GM23338 (cell line): ENCODE results near the gene PGS1. TPM values are rescaled to one million over a fixed set of nuclear protein-coding genes. Genes with fewer than 3 reads are reported as not detected.
A peak's percentile ranks its signal among the peaks of the same experiment; 100 is the strongest.

Source experiments
- ATAC-seq: fragments of 200-7000 bp; cut with Tn5 transposase; 3 replicates; pipeline ENCODE4 v1.9.1; 2020
- DNase-seq: peaks from one replicate; pipeline ENCODE4 v3.0.0-alpha.2; 2015; ENCODE audit warnings: low spot score
- H2AFZ ChIP-seq: fragments of 200-600 bp; sonication (generic); 2 replicates; pipeline ENCODE4 v1.8.0; 2016; ENCODE audit warnings: antibody characterized with exemption, mild to moderate bottlenecking, moderate library complexity
- H3F3A ChIP-seq: fragments of 200-600 bp; sonication (generic); replicated peaks from 2 replicates; pipeline ENCODE4 v1.8.0; 2017; ENCODE audit warnings: antibody characterized with exemption, mixed run types, low read depth
- H3K27ac ChIP-seq: fragments of 200-600 bp; sonication (generic); 2 replicates; pipeline ENCODE4 v1.6.1; 2016; ENCODE audit warnings: low read depth
- H3K27me3 ChIP-seq: fragments of 200-600 bp; sonication (generic); 2 replicates; pipeline ENCODE4 v1.8.0; 2016; ENCODE audit warnings: mild to moderate bottlenecking, mixed run types, moderate library complexity; ENCODE audit not compliant: insufficient read depth
- H3K36me3 ChIP-seq: fragments of 200-600 bp; sonication (generic); 2 replicates; pipeline ENCODE4 v1.8.0; 2016; ENCODE audit warnings: mild to moderate bottlenecking; ENCODE audit not compliant: insufficient read depth
- H3K4me1 ChIP-seq: fragments of 200-600 bp; sonication (generic); 2 replicates; pipeline ENCODE4 v1.8.0; 2016; ENCODE audit warnings: mild to moderate bottlenecking, moderate library complexity; ENCODE audit not compliant: insufficient read depth
- H3K4me2 ChIP-seq: fragments of 200-600 bp; sonication (generic); 2 replicates; pipeline ENCODE4 v1.7.1; 2017; ENCODE audit warnings: mixed run types
- H3K4me3 ChIP-seq: fragments of 200-600 bp; sonication (generic); 2 replicates; pipeline ENCODE4 v1.6.1; 2016; ENCODE audit warnings: mixed run types
- H3K79me2 ChIP-seq: fragments of 200-600 bp; sonication (generic); replicated peaks from 2 replicates; pipeline ENCODE4 v1.8.0; 2017; ENCODE audit warnings: mild to moderate bottlenecking; ENCODE audit not compliant: insufficient read depth
- H3K9me2 ChIP-seq: fragments of 200-600 bp; sonication (generic); 2 replicates; pipeline ENCODE4 v1.8.0; 2017; ENCODE audit not compliant: insufficient read depth
- H4K20me1 ChIP-seq: fragments of 200-600 bp; sonication (generic); replicated peaks from 2 replicates; pipeline ENCODE4 v1.8.0; 2017; ENCODE audit warnings: mild to moderate bottlenecking; ENCODE audit not compliant: insufficient read depth
- H3K27ac Mint-ChIP-seq: 2 replicates; pipeline ENCODE4 v1.8.0; 2020; ENCODE audit warnings: inconsistent platforms, mild to moderate bottlenecking, moderate library complexity, mixed read lengths
- H3K27me3 Mint-ChIP-seq: 3 replicates; pipeline ENCODE4 v1.8.0; 2022; ENCODE audit warnings: low read depth, mild to moderate bottlenecking, moderate library complexity, mixed read lengths, inconsistent platforms; ENCODE audit not compliant: insufficient read depth, poor library complexity
- H3K36me3 Mint-ChIP-seq: 3 replicates; pipeline ENCODE4 v1.8.0; 2021; ENCODE audit warnings: low read depth, mild to moderate bottlenecking, inconsistent platforms, moderate library complexity, mixed read lengths
- H3K4me1 Mint-ChIP-seq: 3 replicates; pipeline ENCODE4 v1.8.0; 2020; ENCODE audit warnings: mild to moderate bottlenecking, inconsistent platforms, mixed read lengths
- H3K4me3 Mint-ChIP-seq: 3 replicates; pipeline ENCODE4 v1.8.0; 2021; ENCODE audit warnings: moderate library complexity, mild to moderate bottlenecking, inconsistent platforms, mixed read lengths
- H3K9me3 Mint-ChIP-seq: 3 replicates; pipeline ENCODE4 v1.8.0; 2020; ENCODE audit warnings: moderate library complexity, mild to moderate bottlenecking, inconsistent platforms, mixed read lengths
- CREB1 ChIP-seq: fragments of 250-450 bp; sonication (Bioruptor Pico); IDR thresholded peaks from 2 replicates; pipeline ENCODE4 v1.5.0; 2020; ENCODE audit warnings: low read depth, mild to moderate bottlenecking, moderate library complexity
- EZH2phosphoT487 ChIP-seq: fragments of 200-600 bp; sonication (generic); IDR thresholded peaks from one replicate; pipeline ENCODE4 v1.8.1; 2018; ENCODE audit warnings: antibody characterized with exemption; ENCODE audit not compliant: unreplicated experiment
- JUNB ChIP-seq: IDR thresholded peaks from one replicate; pipeline ENCODE4 v1.6.1; 2016; ENCODE audit warnings: antibody characterized with exemption; ENCODE audit not compliant: unreplicated experiment
- NANOG ChIP-seq: IDR thresholded peaks from 2 replicates; pipeline ENCODE4 v1.6.1; 2016; ENCODE audit warnings: antibody characterized with exemption, borderline replicate concordance
- POLR2AphosphoS5 ChIP-seq: IDR thresholded peaks from 2 replicates; pipeline ENCODE4 v1.6.1; 2016; ENCODE audit warnings: antibody characterized with exemption, low read depth
- ZNF114 ChIP-seq: fragments of 250-450 bp; sonication (Bioruptor Pico); IDR thresholded peaks from 2 replicates; pipeline ENCODE4 v1.5.0; 2020; ENCODE audit warnings: mild to moderate bottlenecking, moderate library complexity
- ZNF331 ChIP-seq: fragments of 250-450 bp; sonication (Bioruptor Pico); IDR thresholded peaks from 2 replicates; pipeline ENCODE4 v1.5.0; 2020; ENCODE audit warnings: low read depth, mild to moderate bottlenecking, moderate library complexity
- polyA plus RNA-seq: library from polyadenylated mRNA; unstranded; fragments of >200 nt; fragmentation: Nextera tagmentation; extraction: Ambion mirVana; gene quantifications from 2 replicates; pipeline ENCODE4 v1.2.1, GENCODE V29; 2016
- total RNA-seq: library from RNA; depleted of rRNA; stranded (reverse); fragments of >200 nt; shearing (Covaris generic); gene quantifications from 2 replicates; pipeline ENCODE4 v1.2.3, GENCODE V29; 2014
- TF ChIP-seq, protein P1 (sequence below): IDR thresholded peaks from 2 replicates; pipeline ENCODE4 v1.6.1; 2016; ENCODE audit warnings: antibody characterized with exemption
- TF ChIP-seq, protein P2 (sequence below): fragments of 250-450 bp; sonication (Bioruptor Pico); IDR thresholded peaks from 2 replicates; pipeline ENCODE4 v1.5.0; 2020; ENCODE audit warnings: mild to moderate bottlenecking, moderate library complexity
- TF ChIP-seq, protein P3 (sequence below), 2 experiments: fragments of 200-600 bp in 1 of 2; sonication (generic) in 1 of 2; conservative IDR thresholded peaks; 2 replicates each; pipeline versions ENCODE4 v1.5.1 to v1.6.1; 2016 to 2017; ENCODE audit warnings: antibody characterized with exemption in 2 of 2, low read depth in 2 of 2, mild to moderate bottlenecking in 2 of 2, moderate library complexity in 1 of 2

The PGS1 gene
- total and polyA plus RNA-seq, 2 experiments from 2014 or later, result 43.9 to 67.1 TPM

DNA sequence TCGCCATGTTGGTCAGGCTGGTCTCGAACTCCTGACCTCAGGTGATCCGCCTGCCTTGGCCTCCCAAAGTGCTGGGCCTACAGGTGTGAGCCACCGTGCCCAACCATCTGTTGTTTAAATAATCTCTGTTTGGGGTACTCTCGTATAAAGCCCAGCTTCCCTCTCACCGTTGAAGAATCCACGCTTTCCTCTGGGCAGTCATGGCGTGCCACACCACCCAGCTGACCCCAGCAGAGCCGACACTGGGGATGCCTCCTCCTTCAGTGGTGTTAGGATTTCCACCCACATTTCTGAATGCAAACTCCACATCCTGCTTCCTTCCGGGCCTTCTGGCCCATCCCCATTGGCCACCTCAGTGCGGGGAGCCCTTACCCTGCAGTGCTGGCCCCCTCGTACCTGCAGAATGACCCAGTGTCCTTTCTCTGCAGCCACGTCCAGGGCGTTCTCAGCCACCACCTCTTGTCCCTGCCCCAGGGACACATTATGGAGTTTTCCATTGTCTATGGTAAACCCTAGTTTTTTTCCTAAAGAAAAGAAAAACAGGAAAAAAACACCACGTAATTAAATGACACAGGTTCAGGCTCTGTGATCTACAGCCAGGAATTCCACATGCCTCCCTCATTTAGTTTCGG lies 60.4 kb downstream of the PGS1 start:
- no peaks in the 10 kb centered on the region for H3K79me2 ChIP-seq
- no peak overlapping the region for H3K27ac Mint-ChIP-seq
- peak; percentile 25 for DNase-seq
- H3K36me3 Mint-ChIP-seq, result peaks cover 4% of the 10 kb centered on the region; the same call in 1 of the 3 replicates
- no peaks in the 10 kb centered on the region; the same call in 1 of the 2 replicates for H3K4me1 ChIP-seq
- H3K27me3 Mint-ChIP-seq, result peaks cover 11% of the 10 kb centered on the region
- TF ChIP-seq, protein P1, sequence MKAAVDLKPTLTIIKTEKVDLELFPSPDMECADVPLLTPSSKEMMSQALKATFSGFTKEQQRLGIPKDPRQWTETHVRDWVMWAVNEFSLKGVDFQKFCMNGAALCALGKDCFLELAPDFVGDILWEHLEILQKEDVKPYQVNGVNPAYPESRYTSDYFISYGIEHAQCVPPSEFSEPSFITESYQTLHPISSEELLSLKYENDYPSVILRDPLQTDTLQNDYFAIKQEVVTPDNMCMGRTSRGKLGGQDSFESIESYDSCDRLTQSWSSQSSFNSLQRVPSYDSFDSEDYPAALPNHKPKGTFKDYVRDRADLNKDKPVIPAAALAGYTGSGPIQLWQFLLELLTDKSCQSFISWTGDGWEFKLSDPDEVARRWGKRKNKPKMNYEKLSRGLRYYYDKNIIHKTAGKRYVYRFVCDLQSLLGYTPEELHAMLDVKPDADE, result no peak
- TF ChIP-seq EZH2phosphoT487 (no peak), ZNF331 (CRISPR knock-in tag) (no peak), ZNF114 (no peak), NANOG (no peak), POLR2AphosphoS5 (no peak), JUNB (no peak), CREB1 (CRISPR knock-in tag) (no peak)
- TF ChIP-seq, protein P2, sequence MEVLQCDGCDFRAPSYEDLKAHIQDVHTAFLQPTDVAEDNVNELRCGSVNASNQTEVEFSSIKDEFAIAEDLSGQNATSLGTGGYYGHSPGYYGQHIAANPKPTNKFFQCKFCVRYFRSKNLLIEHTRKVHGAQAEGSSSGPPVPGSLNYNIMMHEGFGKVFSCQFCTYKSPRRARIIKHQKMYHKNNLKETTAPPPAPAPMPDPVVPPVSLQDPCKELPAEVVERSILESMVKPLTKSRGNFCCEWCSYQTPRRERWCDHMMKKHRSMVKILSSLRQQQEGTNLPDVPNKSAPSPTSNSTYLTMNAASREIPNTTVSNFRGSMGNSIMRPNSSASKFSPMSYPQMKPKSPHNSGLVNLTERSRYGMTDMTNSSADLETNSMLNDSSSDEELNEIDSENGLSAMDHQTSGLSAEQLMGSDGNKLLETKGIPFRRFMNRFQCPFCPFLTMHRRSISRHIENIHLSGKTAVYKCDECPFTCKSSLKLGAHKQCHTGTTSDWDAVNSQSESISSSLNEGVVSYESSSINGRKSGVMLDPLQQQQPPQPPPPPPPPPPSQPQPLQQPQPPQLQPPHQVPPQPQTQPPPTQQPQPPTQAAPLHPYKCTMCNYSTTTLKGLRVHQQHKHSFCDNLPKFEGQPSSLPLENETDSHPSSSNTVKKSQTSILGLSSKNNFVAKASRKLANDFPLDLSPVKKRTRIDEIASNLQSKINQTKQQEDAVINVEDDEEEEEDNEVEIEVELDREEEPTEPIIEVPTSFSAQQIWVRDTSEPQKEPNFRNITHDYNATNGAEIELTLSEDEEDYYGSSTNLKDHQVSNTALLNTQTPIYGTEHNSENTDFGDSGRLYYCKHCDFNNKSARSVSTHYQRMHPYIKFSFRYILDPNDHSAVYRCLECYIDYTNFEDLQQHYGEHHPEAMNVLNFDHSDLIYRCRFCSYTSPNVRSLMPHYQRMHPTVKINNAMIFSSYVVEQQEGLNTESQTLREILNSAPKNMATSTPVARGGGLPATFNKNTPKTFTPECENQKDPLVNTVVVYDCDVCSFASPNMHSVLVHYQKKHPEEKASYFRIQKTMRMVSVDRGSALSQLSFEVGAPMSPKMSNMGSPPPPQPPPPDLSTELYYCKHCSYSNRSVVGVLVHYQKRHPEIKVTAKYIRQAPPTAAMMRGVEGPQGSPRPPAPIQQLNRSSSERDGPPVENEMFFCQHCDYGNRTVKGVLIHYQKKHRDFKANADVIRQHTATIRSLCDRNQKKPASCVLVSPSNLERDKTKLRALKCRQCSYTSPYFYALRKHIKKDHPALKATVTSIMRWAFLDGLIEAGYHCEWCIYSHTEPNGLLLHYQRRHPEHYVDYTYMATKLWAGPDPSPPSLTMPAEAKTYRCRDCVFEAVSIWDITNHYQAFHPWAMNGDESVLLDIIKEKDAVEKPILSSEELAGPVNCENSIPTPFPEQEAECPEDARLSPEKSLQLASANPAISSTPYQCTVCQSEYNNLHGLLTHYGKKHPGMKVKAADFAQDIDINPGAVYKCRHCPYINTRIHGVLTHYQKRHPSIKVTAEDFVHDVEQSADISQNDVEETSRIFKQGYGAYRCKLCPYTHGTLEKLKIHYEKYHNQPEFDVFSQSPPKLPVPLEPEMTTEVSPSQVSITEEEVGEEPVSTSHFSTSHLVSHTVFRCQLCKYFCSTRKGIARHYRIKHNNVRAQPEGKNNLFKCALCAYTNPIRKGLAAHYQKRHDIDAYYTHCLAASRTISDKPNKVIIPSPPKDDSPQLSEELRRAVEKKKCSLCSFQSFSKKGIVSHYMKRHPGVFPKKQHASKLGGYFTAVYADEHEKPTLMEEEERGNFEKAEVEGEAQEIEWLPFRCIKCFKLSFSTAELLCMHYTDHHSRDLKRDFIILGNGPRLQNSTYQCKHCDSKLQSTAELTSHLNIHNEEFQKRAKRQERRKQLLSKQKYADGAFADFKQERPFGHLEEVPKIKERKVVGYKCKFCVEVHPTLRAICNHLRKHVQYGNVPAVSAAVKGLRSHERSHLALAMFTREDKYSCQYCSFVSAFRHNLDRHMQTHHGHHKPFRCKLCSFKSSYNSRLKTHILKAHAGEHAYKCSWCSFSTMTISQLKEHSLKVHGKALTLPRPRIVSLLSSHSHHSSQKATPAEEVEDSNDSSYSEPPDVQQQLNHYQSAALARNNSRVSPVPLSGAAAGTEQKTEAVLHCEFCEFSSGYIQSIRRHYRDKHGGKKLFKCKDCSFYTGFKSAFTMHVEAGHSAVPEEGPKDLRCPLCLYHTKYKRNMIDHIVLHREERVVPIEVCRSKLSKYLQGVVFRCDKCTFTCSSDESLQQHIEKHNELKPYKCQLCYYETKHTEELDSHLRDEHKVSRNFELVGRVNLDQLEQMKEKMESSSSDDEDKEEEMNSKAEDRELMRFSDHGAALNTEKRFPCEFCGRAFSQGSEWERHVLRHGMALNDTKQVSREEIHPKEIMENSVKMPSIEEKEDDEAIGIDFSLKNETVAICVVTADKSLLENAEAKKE (CRISPR knock-in tag), result no peak
- TF ChIP-seq, protein P3, sequence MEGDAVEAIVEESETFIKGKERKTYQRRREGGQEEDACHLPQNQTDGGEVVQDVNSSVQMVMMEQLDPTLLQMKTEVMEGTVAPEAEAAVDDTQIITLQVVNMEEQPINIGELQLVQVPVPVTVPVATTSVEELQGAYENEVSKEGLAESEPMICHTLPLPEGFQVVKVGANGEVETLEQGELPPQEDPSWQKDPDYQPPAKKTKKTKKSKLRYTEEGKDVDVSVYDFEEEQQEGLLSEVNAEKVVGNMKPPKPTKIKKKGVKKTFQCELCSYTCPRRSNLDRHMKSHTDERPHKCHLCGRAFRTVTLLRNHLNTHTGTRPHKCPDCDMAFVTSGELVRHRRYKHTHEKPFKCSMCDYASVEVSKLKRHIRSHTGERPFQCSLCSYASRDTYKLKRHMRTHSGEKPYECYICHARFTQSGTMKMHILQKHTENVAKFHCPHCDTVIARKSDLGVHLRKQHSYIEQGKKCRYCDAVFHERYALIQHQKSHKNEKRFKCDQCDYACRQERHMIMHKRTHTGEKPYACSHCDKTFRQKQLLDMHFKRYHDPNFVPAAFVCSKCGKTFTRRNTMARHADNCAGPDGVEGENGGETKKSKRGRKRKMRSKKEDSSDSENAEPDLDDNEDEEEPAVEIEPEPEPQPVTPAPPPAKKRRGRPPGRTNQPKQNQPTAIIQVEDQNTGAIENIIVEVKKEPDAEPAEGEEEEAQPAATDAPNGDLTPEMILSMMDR (conservative IDR thresholded peaks at IDR 0.05; ENCODE audit: low read depth in 2 of 2), result no peak
- H3K27ac ChIP-seq, result no peak overlapping the region
- H3K4me3 ChIP-seq, result no peak overlapping the region
- no peaks in the 10 kb centered on the region for H3K27me3 ChIP-seq
- no peak overlapping the region for H2AFZ ChIP-seq
- peaks cover 16% of the 10 kb centered on the region for H3K9me3 Mint-ChIP-seq
- no peak overlapping the region for H3K4me2 ChIP-seq
- H3K4me1 Mint-ChIP-seq, result peaks cover 19% of the 10 kb centered on the region
- H3K4me3 Mint-ChIP-seq, result no peak overlapping the region
- H3K36me3 ChIP-seq, result no peaks in the 10 kb centered on the region
- H4K20me1 ChIP-seq, result no peaks in the 10 kb centered on the region
- no peaks in the 10 kb centered on the region for H3F3A ChIP-seq
- no peak for ATAC-seq
- no peaks in the 10 kb centered on the region for H3K9me2 ChIP-seq
